HG03354 (cell line): ENCODE data around the gene KIF4B.
"Not testable (repeated sequence)": the region's sequence is repeated elsewhere in the genome, so short reads cannot be mapped to it uniquely, and the experiment has no call there.

Experiments used
- ATAC-seq: cut with Tn5 transposase; IDR thresholded peaks from one replicate; pipeline ENCODE4 v1.9.1; 2021; ENCODE audit warnings: mild to moderate bottlenecking; ENCODE audit not compliant: unreplicated experiment, poor library complexity, severe bottlenecking

Gene KIF4B, protein sequence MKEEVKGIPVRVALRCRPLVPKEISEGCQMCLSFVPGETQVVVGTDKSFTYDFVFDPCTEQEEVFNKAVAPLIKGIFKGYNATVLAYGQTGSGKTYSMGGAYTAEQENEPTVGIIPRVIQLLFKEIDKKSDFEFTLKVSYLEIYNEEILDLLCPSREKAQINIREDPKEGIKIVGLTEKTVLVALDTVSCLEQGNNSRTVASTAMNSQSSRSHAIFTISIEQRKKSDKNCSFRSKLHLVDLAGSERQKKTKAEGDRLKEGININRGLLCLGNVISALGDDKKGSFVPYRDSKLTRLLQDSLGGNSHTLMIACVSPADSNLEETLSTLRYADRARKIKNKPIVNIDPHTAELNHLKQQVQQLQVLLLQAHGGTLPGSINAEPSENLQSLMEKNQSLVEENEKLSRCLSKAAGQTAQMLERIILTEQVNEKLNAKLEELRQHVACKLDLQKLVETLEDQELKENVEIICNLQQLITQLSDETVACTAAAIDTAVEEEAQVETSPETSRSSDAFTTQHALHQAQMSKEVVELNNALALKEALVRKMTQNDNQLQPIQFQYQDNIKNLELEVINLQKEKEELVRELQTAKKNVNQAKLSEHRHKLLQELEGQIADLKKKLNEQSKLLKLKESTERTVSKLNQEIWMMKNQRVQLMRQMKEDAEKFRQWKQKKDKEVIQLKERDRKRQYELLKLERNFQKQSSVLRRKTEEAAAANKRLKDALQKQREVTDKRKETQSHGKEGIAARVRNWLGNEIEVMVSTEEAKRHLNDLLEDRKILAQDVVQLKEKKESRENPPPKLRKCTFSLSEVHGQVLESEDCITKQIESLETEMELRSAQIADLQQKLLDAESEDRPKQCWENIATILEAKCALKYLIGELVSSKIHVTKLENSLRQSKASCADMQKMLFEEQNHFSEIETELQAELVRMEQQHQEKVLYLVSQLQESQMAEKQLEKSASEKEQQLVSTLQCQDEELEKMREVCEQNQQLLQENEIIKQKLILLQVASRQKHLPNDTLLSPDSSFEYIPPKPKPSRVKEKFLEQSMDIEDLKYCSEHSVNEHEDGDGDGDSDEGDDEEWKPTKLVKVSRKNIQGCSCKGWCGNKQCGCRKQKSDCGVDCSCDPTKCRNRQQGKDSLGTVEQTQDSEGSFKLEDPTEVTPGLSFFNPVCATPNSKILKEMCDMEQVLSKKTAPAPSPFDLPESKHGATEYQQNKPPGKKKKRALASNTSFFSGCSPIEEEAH

DNA sequence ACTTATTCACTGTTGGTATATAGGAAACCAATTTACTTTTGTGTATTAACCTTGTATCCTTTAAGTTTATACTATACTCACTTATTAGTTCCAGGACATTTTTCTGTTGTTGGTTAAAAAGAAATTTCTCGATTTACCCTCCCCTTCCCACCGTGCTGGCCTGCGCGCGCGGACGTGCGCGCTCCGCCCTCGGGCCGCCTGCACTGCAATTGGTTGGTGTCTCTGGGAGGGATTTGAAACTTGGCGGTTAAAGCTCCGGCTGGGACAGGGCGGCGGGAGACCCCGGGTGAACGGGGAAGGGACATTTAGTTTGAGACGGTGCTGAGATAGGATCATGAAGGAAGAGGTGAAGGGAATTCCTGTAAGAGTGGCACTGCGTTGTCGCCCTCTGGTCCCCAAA, at the start of gene KIF4B:
TSS of gene KIF4B (plus strand) at position 230 of the 400 bp plus-strand sequence. CDS start at position 335, 105 bp downstream.
- no peak for ATAC-seq

DNA sequence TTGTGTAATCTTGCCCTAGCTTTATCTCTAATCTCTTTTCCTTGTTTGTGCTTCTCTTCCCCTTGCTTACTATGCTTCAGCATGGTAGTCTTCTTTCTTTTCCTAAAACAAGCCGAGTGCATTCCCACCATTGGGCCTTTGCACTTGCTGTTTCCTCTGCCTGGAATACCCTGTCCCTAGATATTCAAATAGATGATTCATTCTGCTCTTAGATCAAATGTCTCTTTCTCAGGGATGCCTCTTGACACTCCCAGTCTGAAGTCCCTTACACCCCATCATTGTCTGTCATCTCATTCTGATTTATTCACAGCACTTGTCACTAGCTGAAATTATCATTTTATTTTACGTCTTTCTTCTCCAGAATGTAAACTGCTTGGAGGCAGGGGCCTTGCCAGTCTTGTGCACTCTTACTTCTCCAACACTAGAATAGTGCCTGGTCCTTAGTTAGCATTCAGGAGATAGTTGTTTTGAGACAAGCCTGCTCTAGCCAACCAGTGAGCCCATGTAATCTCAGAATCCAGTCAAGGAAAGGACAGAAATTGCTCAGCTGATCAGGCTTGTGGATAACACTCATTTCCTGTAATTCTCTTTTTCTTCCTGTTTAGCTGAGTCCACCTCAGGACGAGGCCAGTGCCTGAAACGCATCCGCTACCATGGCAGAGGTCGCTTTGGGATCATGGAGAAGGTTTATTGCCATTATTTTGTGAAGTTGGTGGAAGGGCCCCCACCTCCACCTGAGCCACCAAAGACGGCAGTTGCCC, 47.3 kb upstream of the KIF4B start:
- no peak for ATAC-seq

DNA sequence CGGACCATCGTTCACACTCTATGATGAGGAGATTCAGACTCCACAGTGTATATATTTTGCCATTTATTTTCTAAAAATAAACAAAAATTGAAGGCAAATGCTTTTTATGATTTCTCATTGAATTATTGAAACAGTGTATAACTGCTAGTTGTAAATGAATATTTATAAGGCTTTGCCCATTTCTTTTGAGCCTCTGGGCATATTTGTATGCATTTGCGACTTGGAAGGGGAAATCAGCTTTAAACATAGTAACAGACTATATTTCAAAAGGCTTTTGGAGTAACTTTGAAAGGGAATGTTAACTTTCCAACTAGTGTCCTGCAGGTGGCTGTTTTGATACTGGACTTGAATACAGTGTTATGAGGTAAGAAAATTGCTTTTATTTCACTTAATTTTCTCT, 46.7 kb upstream of the KIF4B start:
- ATAC-seq = no peak

DNA sequence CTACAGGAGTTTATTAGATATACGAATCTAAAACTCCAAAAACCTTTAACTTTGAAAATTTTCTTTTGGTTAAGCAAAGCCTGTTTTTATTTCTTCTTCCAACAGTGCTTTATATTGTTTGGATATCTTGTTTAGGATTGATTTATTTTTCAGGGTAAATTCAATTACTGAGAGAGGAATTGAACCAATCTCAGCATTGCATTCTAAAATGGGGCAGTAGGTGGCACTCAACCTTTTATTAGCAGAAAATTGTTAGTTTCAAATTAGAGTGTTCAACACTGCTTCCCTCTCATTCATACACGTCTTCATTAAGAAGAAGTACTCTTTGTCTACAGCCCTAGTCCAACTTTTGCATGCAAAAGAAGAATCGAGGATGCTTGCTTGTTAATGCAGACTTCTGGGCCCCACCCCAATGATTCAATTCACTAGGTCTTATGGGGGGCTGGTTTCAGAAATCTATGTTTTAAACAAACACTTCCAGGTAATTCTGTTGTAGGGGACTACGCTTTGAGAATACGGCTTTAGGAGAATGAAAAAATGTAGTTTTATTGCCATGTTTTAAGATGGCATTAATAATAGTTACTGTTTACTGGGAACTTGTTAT, 46.0 kb upstream of the KIF4B start:
- ATAC-seq = peak; percentile 43

DNA sequence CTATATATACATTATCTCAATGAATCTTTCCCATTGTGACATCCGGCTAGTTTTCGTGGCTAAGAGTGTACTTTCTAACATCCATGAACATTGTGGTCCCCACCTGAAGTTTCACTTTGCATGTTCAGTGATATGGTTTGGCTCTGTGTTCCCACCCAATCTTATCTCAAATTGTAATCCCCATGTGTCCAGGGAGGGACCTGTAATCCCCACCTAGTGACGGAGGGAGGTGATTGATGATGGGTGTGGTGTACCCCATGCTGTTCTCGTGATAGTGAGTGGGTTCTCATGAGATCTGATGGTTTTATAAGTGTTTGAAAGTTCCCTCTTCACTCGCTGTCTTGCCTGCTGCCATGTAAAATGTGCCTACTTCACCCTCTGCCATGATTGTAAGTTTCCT, 44.6 kb upstream of the KIF4B start:
- no peak for ATAC-seq

DNA sequence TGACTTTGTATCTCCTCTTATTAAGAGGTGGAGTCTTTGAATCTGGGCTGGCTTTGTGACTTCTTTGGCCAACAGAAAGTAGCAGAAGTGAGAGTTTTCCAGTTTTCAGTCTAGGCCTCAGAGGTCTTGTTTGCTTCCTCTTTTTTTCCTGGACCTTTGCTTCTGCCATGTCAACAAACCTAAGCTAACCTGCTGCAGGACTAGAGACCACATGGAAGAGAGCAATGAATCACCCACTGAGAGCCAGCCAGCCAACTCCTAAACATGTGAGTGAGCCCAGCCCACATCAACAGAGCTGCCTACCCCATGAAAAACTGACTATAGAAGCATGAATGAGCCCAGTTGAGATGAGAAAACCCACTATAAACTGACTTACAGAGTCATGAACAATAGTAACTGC, 42.8 kb upstream of the KIF4B start:
- ATAC-seq = no peak

DNA sequence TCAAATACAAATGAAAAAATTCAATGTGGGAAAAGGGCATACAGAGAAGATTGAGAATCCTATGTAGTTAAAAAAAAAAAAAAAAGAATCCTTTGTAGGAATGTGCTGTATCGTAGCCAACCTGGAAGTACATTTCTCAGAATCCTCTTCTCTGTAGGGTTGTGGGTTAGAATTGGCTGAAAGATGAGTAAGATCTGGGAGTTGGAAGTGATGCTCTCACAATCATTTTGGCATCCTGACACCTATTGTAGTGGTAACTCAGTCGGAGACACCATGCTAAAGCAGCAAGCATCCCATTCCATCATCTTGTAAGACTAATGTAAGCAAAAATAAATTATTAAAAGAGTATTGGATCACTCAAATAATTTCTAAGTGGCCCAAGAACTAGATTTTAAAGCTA, 42.1 kb upstream of the KIF4B start:
- no peak for ATAC-seq

DNA sequence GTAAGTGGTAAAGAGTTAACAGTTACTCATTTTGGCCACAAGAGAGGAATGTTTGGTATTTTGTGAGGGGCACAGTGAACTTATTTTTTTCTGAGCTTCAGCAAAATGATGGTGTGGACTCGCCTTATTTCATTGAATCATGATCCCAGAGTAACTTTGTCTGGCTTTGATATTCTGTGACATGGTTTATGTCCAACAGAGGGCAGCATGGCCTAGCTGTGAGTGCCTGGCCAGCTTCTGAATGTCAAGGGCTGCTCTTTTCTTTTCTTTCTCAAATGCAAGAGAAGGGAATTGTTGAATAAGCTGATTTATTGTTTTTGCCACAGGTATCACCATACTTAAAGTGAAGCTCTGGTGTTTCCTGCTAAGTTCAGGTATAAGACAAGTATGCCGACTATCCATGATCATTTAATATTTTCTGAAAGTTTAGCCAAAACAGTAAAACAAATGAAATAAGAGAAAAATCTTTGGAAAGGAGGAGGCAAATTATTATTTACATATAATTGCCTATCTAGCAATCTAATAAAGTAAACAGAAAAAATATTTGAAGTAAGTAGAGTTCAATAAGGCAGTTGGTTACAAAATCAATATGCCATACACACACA, 41.0 kb upstream of the KIF4B start:
- no peak for ATAC-seq

DNA sequence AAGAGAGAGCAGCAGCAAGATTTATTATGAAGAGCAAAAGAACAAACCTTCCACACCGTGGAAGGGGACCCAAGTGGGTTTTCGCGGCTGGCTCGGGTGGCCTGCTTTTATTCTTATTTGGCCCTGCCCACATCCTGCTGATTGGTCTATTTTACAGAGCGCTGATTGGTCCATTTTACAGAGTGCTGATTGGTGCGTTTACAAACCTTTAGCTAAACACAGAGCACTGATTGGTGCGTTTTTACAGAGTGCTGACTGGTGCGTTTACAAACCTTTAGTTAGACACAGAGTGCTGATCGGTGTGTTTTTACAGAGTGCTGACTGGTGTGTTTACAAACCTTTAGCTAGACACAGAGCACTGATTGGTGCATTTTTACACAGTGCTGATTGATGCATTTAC, 37.5 kb upstream of the KIF4B start:
- not testable (repeated sequence) for ATAC-seq

DNA sequence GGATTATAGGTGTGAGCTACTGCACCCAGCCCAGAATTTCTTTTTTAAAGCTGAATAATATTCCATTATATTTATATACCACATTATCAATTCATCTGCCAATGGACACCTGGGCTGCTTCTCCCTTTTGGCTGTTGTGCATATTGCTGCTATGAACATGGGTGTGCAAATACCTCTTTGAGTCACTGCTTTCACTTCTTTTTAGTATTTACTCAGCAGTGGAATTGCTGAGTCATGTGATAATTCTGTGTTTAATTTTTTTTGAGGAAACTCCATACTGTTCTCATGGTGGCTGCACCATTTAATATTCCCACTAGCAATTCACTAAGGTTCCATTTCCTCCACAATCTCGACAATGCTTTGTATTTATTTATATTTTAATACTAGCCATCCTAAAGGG, 36.1 kb upstream of the KIF4B start:
- no peak for ATAC-seq

DNA sequence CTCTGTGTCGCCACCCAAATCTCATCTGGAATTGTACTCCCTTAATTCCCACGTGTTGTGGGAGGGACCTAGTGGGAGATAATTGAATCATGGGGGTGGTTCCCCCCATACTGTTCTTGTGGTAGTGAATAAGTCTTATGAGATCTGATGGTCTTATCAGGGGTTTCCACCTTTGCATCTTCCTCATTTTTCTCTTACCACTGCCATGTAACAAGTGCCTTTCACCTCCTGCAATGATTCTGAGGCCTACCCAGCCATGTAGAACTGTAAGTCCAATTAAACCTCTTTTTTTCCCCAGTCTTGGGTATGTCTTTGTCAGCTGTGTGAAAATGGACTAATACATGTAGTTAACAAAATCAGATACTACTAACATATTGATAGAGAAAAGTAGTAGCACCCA, 35.3 kb upstream of the KIF4B start:
- not testable (repeated sequence) for ATAC-seq

DNA sequence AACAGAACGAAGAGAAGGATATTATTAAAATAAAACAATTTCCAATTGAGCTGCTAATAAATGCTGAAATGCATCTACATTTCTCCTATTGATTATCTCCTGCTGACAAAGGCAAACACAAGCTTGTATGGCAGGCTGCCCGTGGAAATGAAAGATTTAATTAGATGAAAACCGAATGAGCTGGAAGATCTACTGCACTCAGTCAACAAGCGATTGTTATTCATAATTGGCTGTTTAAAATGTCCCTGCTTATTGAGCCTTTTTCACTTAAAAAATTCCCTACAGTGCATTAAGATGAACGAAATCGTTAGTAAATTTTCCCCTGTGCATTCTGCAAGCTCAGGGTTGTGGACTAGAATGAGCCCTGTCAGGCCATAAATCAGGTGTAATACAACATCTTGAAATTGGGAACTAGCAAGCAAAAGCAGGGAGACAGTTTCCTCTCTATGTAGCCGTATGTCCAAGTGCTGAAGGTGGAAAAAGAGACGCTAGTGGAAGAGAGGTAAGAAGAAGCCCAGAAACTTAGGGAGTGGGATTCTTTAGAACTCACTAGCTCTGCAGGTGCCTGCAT, 28.5 kb upstream of the KIF4B start:
- no peak for ATAC-seq

DNA sequence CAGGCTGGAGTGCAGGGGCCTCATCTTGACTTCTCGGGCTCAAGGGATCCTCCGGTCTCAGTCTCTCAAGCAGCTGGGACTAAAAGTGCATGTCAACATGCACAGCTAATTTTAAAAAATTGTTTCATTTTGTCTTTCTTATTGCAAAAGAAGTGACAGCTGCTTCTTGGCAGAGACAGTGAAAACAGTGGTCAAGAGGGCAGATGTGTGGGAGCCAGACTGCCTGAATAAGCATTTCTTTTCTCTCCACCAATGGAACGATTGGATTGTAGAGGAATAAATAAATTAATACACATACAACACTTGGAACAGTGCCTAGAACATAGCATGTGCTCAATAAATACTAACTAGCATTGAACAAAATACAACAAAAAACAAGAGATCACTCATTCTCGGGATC, 27.4 kb upstream of the KIF4B start:
- no peak for ATAC-seq

DNA sequence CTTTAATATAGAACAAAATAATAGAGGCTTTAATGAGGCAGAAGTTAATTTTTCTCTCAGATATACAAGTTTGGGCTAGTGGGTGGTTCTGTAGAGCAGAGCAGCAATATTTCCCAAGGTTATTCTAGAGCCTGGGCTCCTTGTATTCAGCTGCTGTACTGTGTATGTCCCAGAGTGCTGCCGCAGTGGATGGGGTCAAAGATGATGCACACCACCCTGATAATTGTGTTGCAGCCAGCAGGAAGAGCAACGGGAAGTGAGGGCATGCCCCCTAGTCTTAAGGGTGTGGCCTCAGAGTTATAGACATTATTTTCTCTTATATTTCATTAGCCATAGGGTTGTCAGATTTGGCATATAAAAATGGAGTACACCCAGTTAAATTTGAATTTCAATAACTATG, 23.9 kb upstream of the KIF4B start:
- ATAC-seq = no peak

DNA sequence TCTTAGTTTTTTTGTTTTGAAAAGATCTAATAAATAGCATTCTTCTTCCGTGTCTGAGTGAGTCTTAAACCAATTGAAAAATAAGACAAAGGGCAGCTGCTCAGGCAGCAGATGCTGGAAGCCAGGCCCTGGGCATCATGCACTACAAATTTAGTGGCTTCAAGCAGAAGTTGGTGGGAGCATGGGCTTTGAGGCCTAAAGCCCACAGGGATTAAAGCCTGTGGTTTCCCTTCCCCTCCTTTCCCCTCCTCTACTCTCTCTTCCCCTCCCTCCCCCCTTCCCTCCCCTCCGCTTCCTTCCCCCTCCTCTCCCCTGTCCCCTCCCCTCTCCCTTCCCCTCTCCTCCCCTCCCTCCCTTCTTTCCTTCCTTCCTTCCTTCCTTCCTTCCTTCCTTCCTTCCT, 20.1 kb upstream of the KIF4B start:
- no peak for ATAC-seq

DNA sequence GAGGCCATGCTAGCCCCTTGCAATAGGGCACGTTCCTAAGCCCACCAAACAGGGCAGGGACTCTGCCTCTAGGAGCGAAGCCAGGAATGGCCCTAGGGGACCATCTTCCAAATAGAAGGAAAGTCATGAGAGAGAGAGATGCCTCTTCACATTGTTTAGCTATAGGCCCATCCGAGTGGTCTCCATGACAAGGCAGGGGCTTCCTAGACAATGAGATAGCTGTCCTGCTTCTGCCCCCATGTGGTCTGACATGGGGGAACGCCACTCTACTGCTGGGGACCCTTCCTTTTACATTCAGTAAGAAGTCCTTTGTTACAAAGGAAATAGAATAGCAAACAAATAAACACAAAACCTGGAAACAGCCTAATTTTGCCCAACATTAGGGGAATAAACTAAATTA, 17.9 kb upstream of the KIF4B start:
- no peak for ATAC-seq

DNA sequence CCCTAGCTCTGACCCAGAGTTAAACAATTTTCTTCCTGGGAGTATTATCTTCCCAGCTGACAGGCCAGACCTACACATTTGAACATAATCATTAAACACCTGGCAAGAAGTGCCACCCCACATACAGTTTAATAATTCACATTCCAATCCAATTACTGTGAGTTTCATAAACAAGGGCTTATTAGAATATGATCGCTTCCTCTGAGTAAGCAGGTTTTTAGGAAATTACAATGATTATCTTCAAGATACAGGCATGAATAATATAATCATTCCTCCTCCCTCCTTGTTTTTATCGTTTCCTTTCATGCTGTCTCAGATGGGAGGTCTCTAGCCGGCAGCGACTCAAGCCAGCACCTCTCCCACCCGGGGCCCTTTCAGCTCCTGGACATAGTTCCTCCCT, 15.8 kb upstream of the KIF4B start:
- ATAC-seq = no peak

DNA sequence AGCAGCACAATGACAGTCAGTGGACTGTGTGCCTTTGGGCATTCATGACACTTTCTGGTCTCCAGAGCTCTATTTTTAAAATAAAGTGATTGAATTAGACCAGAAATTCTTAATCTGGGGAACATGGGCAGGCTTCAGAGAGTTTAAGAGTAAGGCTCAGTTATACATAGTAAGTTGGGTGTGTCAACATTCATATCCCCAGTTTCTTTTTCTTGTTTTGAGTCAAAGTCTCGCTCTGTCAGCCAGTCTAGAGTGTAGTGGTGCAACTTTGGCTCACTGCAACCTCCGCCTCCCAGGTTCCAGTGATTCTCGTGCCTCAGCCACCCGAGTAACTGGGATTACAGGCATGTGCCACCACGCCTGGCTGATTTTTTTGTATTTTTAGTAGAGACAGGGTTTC, 13.7 kb upstream of the KIF4B start:
- ATAC-seq = no peak

DNA sequence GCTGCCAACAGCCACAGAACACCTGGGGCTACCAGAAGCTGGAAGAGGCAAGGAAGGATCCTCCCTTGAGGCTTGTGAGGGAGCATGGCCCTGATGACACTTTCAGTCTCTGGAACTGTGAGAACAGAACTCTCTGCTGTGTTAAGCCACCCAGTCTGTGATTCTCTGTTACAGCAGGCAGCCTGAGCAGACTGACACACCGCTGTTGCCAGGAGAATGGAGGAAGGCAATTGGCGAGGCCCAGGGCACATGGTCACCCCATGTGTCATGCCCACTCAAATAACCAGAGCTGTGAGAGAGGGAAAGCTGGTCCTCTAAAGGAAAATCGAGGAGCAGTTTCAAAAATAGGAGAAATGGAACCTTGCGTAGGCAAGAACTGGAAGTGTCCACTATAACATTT, 12.0 kb upstream of the KIF4B start:
- no peak for ATAC-seq
